NCI-H82 treated with DMSO at 0.1 percent for 48 hours (cell line): Measurements from ENCODE around the gene MCF2L.
"Not testable (repeated sequence)": the region's sequence is repeated elsewhere in the genome, so short reads cannot be mapped to it uniquely, and the experiment has no call there.

Experiments
- DNase-seq: peaks from one replicate; lab custom pipeline; 2025; ENCODE audit not compliant: unreplicated experiment; lab: John Stamatoyannopoulos, UW

The MCF2L gene

DNA sequence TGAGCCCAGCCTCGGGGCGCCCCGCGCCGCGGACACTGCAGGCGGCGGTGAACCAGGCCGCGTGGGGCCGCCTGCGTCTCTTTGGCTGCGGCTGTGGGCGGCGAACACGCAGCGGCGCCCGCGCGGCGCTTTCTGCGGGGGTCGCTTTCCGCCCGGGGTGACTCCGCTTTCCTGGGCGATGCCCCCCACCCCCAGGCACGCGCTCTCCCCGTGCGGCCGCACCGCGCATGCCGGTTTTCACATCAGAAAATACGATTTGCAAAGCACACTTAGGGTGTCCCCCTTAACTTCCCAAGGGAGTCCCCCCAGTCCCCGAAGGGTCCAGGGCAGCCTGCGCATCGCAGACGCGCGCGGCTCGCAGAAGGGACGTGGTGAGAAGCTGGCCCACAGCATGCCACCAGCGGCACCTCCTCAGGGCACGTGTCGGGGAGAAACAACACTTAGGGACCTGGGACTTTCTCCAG lies 141.9 kb downstream of the MCF2L start:
- no peak for DNase-seq

GRCh38 chr13:113111821-113112220 lies 142.8 kb downstream of the MCF2L start:
- not testable (repeated sequence) for DNase-seq

DNA sequence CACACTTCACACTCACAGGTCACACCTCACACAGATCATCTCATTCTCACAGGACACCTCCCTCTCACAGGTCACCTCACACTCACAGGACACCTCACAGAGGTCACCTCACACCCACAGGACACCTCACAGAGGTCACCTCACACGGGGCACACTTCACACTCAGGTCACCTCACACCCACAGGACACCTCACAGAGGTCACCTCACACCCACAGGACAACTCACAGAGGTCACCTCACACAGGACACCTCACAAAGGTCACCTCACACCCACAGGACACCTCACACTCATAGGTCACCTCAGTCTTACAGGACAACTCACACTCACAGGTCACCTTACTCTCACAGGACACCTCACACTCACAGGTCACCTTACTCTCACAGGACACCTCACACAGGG lies 143.5 kb downstream of the MCF2L start:
- DNase-seq: not testable (repeated sequence)

DNA sequence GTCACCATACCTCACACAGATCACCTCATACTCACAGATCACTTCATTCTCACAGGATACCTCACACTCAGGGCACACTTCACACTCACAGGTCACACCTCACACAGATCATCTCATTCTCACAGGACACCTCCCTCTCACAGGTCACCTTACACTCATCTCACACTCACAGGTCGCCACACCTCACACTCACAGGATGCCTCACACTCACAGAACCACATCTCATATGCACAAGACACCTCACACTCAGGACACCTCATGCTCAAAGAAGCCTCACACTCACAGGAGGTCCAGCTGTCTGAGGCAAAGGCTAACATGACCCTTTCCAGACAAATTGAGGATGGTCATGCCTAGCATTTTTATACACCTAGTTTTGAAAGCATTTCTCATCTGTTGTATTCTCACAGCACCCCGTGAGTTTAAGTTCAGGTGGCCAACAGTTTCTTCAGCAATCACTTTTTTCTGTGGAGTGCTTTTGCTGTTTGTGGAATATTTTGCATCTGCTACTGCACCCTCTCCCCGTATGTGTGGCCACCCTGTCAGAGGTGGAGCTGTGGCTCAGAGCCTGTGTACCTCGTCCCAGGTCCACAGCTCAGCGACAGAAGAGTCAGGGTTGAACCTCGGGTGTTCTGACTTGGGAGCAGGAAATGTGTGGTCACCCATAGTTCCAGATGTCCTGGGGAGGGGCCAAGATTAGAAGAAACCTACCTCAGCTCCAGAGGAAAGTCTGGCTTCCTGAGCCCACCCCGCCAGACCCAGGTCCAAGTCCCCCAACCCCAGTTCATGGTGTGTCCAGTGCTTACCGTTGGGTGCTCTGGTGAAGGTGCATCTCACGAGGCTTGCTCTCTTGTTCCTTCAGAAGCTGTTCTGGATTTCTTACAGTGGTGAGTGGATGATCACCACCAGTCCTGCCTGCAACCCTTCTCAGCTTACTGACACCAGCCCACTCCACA lies 144.2 kb downstream of the MCF2L start:
- no peak for DNase-seq

GRCh38 chr13:113113846-113114271 lies 144.8 kb downstream of the MCF2L start:
- no peak for DNase-seq

GRCh38 chr13:113114511-113115362 lies 145.7 kb downstream of the MCF2L start:
- no peak for DNase-seq

DNA sequence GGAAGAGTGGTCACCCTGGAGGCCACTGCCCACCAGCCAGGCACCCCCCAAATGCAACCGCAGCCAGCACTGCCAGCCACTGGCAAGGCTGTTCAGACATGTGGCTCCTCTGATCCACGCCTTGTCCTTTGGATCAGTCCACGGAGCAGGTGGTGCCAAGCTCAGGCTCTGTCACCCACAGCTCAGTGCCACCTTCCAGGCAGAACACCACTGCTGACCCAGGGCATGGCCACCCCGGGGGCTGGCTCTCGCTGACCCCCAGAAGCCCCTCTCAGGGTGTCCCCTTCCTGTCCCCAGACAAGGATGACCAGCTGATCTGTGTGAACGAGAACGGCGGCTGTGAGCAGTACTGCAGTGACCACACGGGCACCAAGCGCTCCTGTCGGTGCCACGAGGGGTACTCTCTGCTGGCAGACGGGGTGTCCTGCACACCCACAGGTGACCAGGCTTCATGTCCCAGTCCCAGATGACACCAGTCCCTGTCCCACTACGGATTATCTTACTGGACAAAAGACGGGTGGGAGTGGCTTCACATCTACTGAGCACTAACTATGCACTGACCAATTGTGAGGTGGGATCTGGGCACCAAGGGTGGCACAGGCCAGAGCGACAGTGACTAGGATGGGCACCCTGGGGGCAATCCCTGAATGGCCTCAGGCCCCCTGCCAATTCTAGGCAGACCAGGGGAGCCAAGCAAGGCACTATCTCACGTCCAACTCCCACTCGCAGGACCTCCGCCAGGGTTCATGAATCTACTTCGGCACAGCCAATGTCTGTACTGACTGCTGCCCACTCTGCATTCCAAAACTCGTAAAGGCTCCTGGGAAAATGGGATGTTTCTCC lies 146.6 kb downstream of the MCF2L start:
- no peak for DNase-seq

GRCh38 chr13:113116206-113116800 lies 147.3 kb downstream of the MCF2L start:
- no peak for DNase-seq

- no peak for DNase-seq
These were observed 147.9 kb downstream of the MCF2L start for GRCh38 chr13:113116871-113117271.

DNA sequence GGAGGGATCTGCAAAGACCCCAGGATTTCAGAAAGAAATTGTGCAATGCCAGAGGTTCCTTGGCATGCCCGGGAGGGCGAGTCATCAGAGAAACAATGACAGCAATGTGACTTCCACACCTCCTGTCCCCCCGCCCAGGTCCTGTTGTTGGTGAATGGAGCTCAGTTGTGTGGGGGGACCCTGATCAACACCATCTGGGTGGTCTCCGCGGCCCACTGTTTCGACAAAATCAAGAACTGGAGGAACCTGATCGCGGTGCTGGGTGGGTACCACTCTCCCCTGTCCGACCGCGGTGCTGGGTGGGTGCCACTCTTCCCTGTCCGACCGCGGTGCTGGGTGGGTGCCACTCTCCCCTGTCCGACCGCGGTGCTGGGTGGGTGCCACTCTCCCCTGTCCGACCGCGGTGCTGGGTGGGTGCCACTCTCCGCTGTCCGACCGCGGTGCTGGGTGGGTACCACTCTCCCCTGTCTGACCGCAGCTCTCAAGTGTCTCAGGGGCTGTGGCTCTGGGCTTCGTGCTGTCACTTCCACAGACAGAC lies 148.4 kb downstream of the MCF2L start:
- no peak for DNase-seq

DNA sequence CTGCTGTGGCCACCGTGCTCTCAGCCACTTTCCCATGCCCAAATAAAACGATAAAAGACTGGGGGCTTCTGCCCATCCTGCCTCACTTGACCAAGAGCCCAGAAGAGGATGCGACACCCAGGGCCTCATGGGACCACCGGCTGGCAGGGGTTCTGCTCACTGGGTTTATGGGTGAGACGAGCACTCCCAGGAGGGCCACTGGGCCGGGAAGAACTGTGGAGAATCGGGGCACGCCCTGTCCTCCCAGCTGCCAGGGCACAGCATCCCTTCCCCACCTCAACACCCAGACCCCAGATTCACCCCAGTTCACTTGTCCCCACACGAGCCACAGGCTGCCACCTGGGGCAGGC lies 148.9 kb downstream of the MCF2L start:
- no peak for DNase-seq

GRCh38 chr13:113118261-113119021 lies 149.4 kb downstream of the MCF2L start:
- no peak for DNase-seq

- no peak for DNase-seq
These were observed 150.3 kb downstream of the MCF2L start for GRCh38 chr13:113119166-113119821.

GRCh38 chr13:113119822-113120189 lies 150.8 kb downstream of the MCF2L start:
- DNase-seq: no peak

- DNase-seq: no peak
These were observed 151.5 kb downstream of the MCF2L start for GRCh38 chr13:113120300-113121182.

DNA sequence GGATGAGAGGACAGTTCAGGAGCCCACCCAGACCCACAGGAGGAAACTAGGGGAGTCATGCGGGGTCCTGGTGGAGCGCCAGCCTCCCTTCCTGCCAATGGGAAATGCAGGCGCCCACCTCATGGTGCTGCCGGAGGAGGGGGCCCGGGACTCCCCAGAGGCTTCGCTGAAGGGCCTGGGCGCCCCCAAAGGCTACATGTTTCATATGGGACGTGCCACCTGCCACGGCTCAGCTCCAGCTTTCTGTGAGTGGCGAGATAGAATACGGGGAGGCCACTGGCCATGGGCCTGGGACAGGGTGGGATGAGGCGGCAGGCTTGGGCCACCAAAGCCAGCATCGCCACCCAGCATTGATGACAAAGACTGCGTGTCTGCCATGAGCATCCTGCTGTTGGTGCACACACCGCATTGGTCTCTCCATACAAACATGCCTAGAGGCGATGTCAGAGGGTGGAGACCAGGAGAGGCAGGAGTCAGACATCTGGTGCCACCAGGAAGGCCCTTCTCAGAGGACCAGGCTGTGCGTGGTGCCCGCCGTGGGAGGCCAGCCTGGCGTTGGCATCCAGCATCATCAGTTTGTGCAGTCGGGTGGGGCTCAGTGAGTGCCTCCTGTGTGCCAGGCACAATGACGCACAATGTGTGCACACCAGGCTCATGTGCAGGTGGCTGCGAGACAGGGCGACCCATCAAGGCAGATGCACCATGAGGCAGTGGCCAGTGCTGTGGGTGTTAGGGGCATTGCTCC lies 152.3 kb downstream of the MCF2L start:
- DNase-seq: no peak

GRCh38 chr13:113121928-113122471 lies 153.0 kb downstream of the MCF2L start:
- no peak for DNase-seq
